ENCODE measurements around the gene USB1. TPM values are rescaled to one million over a fixed set of nuclear protein-coding genes. Genes with fewer than 3 reads are reported as not detected.
A peak's percentile ranks its signal among the peaks of the same experiment; 100 is the strongest.

USB1 gene
- 43.0 and 43.6 TPM in 2 replicates for total RNA-seq
- long read RNA-seq, partial matches to known transcripts: 0 of 6 reads
- long read RNA-seq, other reads (novel, unspliced or antisense): 1 of 6 reads

GRCh38 chr16:58000706-58001676 lies at the start of gene USB1:
TSS of gene USB1 (plus strand) at chr16:58001407. CDS start at chr16:58001484, 77 bp downstream.
- peak within 1 kb of the TSS; percentile 92 for H3K27ac Mint-ChIP-seq
- peak; percentile 85 for DNase-seq (ENCODE audit: low spot score, unreplicated experiment)
- no peaks in the 10 kb centered on the region for H3K27me3 Mint-ChIP-seq
- no peaks in the 10 kb centered on the region for H3K9me3 Mint-ChIP-seq (ENCODE audit: low read depth)
- TF ChIP-seq CTCF (IDR thresholded peaks at IDR 0.05; ENCODE audit: unreplicated experiment): peak; percentile 82
- peaks cover 11% of the 10 kb centered on the region for H3K4me1 Mint-ChIP-seq (ENCODE audit: low read depth)
- H3K36me3 Mint-ChIP-seq (ENCODE audit: insufficient read depth): peaks cover 14% of the 10 kb centered on the region
- peak within 1 kb of the TSS; percentile 87 for H3K4me3 Mint-ChIP-seq (ENCODE audit: low read depth)

GRCh38 chr16:57952909-57953308 lies 48.3 kb upstream of the USB1 start:
- peaks cover 1% of the 10 kb centered on the region for H3K4me1 Mint-ChIP-seq (ENCODE audit: low read depth)
- no peaks in the 10 kb centered on the region for H3K9me3 Mint-ChIP-seq (ENCODE audit: low read depth)
- no peak overlapping the region for H3K4me3 Mint-ChIP-seq (ENCODE audit: low read depth)
- H3K36me3 Mint-ChIP-seq (ENCODE audit: insufficient read depth): no peaks in the 10 kb centered on the region
- H3K27ac Mint-ChIP-seq: no peak overlapping the region
- no peak for TF ChIP-seq CTCF (IDR thresholded peaks at IDR 0.05; ENCODE audit: unreplicated experiment)
- no peak for DNase-seq (ENCODE audit: low spot score, unreplicated experiment)
- peaks cover 3% of the 10 kb centered on the region for H3K27me3 Mint-ChIP-seq

GRCh38 chr16:57953857-57954256 lies 47.4 kb upstream of the USB1 start:
- H3K4me3 Mint-ChIP-seq (ENCODE audit: low read depth): no peak overlapping the region
- H3K36me3 Mint-ChIP-seq (ENCODE audit: insufficient read depth): no peaks in the 10 kb centered on the region
- H3K27me3 Mint-ChIP-seq: peaks cover 3% of the 10 kb centered on the region
- peaks cover 3% of the 10 kb centered on the region for H3K4me1 Mint-ChIP-seq (ENCODE audit: low read depth)
- no peaks in the 10 kb centered on the region for H3K9me3 Mint-ChIP-seq (ENCODE audit: low read depth)
- no peak overlapping the region for H3K27ac Mint-ChIP-seq
- no peak for DNase-seq (ENCODE audit: low spot score, unreplicated experiment)
- no peak for TF ChIP-seq CTCF (IDR thresholded peaks at IDR 0.05; ENCODE audit: unreplicated experiment)

- no peak overlapping the region for H3K4me3 Mint-ChIP-seq (ENCODE audit: low read depth)
- peaks cover 6% of the 10 kb centered on the region for H3K27me3 Mint-ChIP-seq
- DNase-seq (ENCODE audit: low spot score, unreplicated experiment): no peak
- peaks cover 5% of the 10 kb centered on the region for H3K4me1 Mint-ChIP-seq (ENCODE audit: low read depth)
- H3K27ac Mint-ChIP-seq: no peak overlapping the region
- H3K36me3 Mint-ChIP-seq (ENCODE audit: insufficient read depth): no peaks in the 10 kb centered on the region
- no peak for TF ChIP-seq CTCF (IDR thresholded peaks at IDR 0.05; ENCODE audit: unreplicated experiment)
- no peaks in the 10 kb centered on the region for H3K9me3 Mint-ChIP-seq (ENCODE audit: low read depth)
Observed at GRCh38 chr16:57955572-57956188, 45.5 kb upstream of the USB1 start.

GRCh38 chr16:57956270-57956808 lies 44.9 kb upstream of the USB1 start:
- Mint-ChIP-seq H3K36me3 (ENCODE audit: insufficient read depth) (no peaks in the 10 kb centered on the region), H3K27ac (no peak overlapping the region), H3K27me3 (peaks cover 7% of the 10 kb centered on the region), H3K4me1 (ENCODE audit: low read depth) (peaks cover 5% of the 10 kb centered on the region), H3K4me3 (ENCODE audit: low read depth) (no peak overlapping the region), H3K9me3 (ENCODE audit: low read depth) (no peaks in the 10 kb centered on the region)
- DNase-seq (ENCODE audit: low spot score, unreplicated experiment): no peak
- TF ChIP-seq CTCF (IDR thresholded peaks at IDR 0.05; ENCODE audit: unreplicated experiment): no peak

Data from progenitor cell of endocrine pancreas (in vitro differentiated cells).